ENCODE measurements around the gene PKP4. TPM values are rescaled to one million over a fixed set of nuclear protein-coding genes. Genes with fewer than 3 reads are reported as not detected.

The PKP4 gene
- total and polyA plus RNA-seq, 2 of the 8 experiments (the other 6 are each of a cell fraction or from before 2014, with no cell fraction given): 48.2 to 88.0 TPM

DNA sequence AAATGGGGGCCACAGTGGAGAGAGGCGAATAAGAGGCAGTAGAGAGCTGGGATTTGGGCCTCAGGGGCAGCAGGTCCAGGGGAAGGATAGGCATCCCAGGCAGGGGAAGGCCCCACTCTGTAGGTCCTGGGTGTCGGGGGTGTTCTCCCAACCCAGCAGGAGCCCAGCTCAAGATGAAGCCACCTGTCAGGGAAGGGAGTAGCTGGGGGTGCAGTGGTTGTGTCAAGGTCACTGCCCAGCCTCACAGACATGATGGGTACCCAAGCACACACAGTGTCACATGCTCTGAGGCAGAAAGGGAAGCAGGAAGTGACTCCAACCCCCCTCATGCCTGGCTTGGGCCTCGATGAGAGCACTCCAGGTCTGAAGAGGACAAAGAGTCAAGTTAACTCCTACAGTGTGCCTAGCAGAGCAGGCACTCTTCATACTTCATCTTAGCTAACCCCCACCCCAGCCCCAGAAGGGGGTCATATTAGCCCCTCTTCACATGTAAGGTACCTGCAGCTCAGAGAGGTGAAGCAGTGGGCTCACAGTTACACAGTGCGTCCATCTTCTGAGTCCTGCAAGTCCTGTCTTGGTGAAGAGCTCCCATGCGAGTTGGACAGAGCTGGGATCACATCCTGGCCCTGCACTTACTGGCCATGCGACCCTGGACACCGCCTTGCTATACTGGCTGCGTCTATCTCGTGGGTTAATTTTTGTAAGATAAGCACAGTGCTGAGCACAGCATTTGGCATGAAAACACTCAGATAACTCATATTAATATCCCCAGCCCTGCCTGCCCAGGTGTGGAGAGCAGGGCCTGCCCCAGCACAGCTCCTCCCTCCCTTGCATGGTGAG, 265.7 kb downstream of the PKP4 start:
- CTCF ChIA-PET (ENCODE audit: partially characterized antibody): interaction anchor here (0.6 to 11.7 kb wide), 12 partner anchors 7 to 698 kb away, joined by 3 to 416 read pairs (median 4); no protein-coding TSS in a partner anchor

More for the DNA sequence above, 265.7 kb downstream of the PKP4 start:
- Histone ChIP-seq H2BK120ac (replicated peaks; ENCODE audit: low read depth, low read length) (no peak overlapping the region), H4K20me1 (replicated peaks in 1 of 2; ENCODE audit: control insufficient read depth in 1 of 2, insufficient read depth in 2 of 2, low read length in 2 of 2) (no peaks in the 10 kb centered on the region), H3K18ac (ENCODE audit: extremely low read depth, low read length) (no peak overlapping the region), H3K4me1 (replicated peaks in 1 of 4; ENCODE audit: control insufficient read depth in 3 of 4, insufficient read depth in 4 of 4, low read length in 3 of 4) (peaks cover 0 to 6% (median 2%) of the 10 kb centered on the region in 4 experiments; a peak in 1 of 7 replicates), H3K4ac (replicated peaks; ENCODE audit: insufficient read length, low read depth, low read length) (no peak overlapping the region), H4K91ac (replicated peaks; ENCODE audit: insufficient read length, low read length) (no peak overlapping the region), H3K27me3 (replicated peaks in 1 of 4; ENCODE audit: control insufficient read depth in 3 of 4, extremely low read depth in 1 of 4, insufficient read depth in 3 of 4, low read length in 3 of 4) (no peaks in the 10 kb centered on the region), H2BK15ac (ENCODE audit: low read length) (peak overlapping the region; percentile 53; the same call in 1 of the 2 replicates), H2BK5ac (ENCODE audit: low read depth, low read length) (no peak overlapping the region), H2BK12ac (ENCODE audit: low read depth, low read length) (0 out of 2 replicates have a peak overlapping the region, but pooled peaks have one; percentile 60), H3K23ac (ENCODE audit: insufficient read length) (no peak overlapping the region), H3K79me1 (ENCODE audit: low read depth, low read length) (no peaks in the 10 kb centered on the region), H3K14ac (ENCODE audit: insufficient read length) (no peak overlapping the region), H4K5ac (ENCODE audit: insufficient read length, low read depth, low read length) (no peak overlapping the region), H3K4me2 (ENCODE audit: insufficient read depth in 1 of 2, low read depth in 2 of 2, low read length in 2 of 2) (no peak overlapping the region), H2AK5ac (ENCODE audit: low read depth, low read length) (no peak overlapping the region), H4K8ac (ENCODE audit: extremely low read depth, insufficient read depth, low read length) (peak overlapping the region; percentile 42; the same call in 1 of the 2 replicates), H3K4me3 (ENCODE audit: extremely low read depth in 1 of 4, insufficient read depth in 2 of 4, low read depth in 3 of 4, low read length in 4 of 4) (no peak overlapping the region), H3K56ac (replicated peaks; ENCODE audit: insufficient read length, low read depth, low read length) (no peak overlapping the region), H3K9me3 (ENCODE audit: insufficient read depth in 2 of 2, low read depth in 1 of 2, low read length in 1 of 2) (no peaks in the 10 kb centered on the region), H2BK20ac (ENCODE audit: low read length) (no peak overlapping the region), H3K79me2 (ENCODE audit: control insufficient read depth in 1 of 2, insufficient read depth in 2 of 2, low read length in 2 of 2) (no peaks in the 10 kb centered on the region), H3K9ac (replicated peaks in 1 of 4; ENCODE audit: extremely low read depth in 1 of 4, low read depth in 3 of 4, low read length in 3 of 4) (no peak overlapping the region), H2AFZ (ENCODE audit: low read length) (peak overlapping the region; percentile 15; the same call in 1 of the 2 replicates), H3K23me2 (ENCODE audit: low read depth, low read length) (no peaks in the 10 kb centered on the region), H3K36me3 (ENCODE audit: control insufficient read depth in 2 of 4, insufficient read depth in 4 of 4, low read length in 3 of 4) (no peaks in the 10 kb centered on the region), H3K27ac (ENCODE audit: low read depth, low read length) (no peak overlapping the region)
- 88% methylated on average over 9 of the region's 9 CpGs; no CpG with 5 or more reads in 1 of the 2 experiments for WGBS, 2 experiments (ENCODE audit: extremely low coverage in 1 of 2, insufficient coverage in 1 of 2, insufficient read length in 1 of 2, insufficient replicate concordance in 2 of 2, low coverage in 1 of 2, low lambda C conversion rate in 2 of 2, missing lambda C conversion rate in 1 of 2)
- POLR2A ChIA-PET (ENCODE audit: partially characterized antibody): no interaction called here
- DNase-seq (ENCODE audit: low read depth in 1 of 2, low spot score in 2 of 2): no peak
- no peak for FAIRE-seq
- no peak for TF ChIP-seq CREB1 (IDR thresholded peaks at IDR 0.05)
- TF ChIP-seq TBP (IDR thresholded peaks at IDR 0.05; ENCODE audit: low read depth, low read length): no peak
- no peak for TF ChIP-seq SIX5 (IDR thresholded peaks at IDR 0.05; ENCODE audit: low read depth, low read length)
- no peak for TF ChIP-seq RFX5 (IDR thresholded peaks at IDR 0.05; ENCODE audit: borderline replicate concordance, low read depth, low read length)
- TF ChIP-seq POLR2AphosphoS5 (IDR thresholded peaks at IDR 0.05; ENCODE audit: low read depth, low read length): no peak
- TF ChIP-seq, protein P1, sequence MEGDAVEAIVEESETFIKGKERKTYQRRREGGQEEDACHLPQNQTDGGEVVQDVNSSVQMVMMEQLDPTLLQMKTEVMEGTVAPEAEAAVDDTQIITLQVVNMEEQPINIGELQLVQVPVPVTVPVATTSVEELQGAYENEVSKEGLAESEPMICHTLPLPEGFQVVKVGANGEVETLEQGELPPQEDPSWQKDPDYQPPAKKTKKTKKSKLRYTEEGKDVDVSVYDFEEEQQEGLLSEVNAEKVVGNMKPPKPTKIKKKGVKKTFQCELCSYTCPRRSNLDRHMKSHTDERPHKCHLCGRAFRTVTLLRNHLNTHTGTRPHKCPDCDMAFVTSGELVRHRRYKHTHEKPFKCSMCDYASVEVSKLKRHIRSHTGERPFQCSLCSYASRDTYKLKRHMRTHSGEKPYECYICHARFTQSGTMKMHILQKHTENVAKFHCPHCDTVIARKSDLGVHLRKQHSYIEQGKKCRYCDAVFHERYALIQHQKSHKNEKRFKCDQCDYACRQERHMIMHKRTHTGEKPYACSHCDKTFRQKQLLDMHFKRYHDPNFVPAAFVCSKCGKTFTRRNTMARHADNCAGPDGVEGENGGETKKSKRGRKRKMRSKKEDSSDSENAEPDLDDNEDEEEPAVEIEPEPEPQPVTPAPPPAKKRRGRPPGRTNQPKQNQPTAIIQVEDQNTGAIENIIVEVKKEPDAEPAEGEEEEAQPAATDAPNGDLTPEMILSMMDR (IDR thresholded peaks at IDR 0.05; ENCODE audit: control extremely low read depth in 1 of 3, insufficient read depth in 1 of 3, low read depth in 1 of 3, low read length in 3 of 3): no peak
- no peak for TF ChIP-seq ASH2L (IDR thresholded peaks at IDR 0.05; ENCODE audit: low read length)
- TF ChIP-seq MAX (IDR thresholded peaks at IDR 0.05): no peak
- no peak for TF ChIP-seq BRCA1 (IDR thresholded peaks at IDR 0.05; ENCODE audit: low read depth, low read length)
- no peak for TF ChIP-seq TAF7 (optimal IDR thresholded peaks at IDR 0.05; ENCODE audit: borderline replicate concordance, low read depth, low read length)
